GM21717 (cell line): ENCODE data around the gene VPS4B.
"Not testable (repeated sequence)": the region's sequence is repeated elsewhere in the genome, so short reads cannot be mapped to it uniquely, and the experiment has no call there.

Source experiments
- ATAC-seq: cut with Tn5 transposase; IDR thresholded peaks from one replicate; pipeline ENCODE4 v1.9.1; 2021; ENCODE audit warnings: mild to moderate bottlenecking, moderate library complexity; ENCODE audit not compliant: unreplicated experiment

VPS4B gene

GRCh38 chr18:63373161-63373560, 49.1 kb downstream of the VPS4B start:
- ATAC-seq: no peak

GRCh38 chr18:63368611-63369010, 53.7 kb downstream of the VPS4B start:
- no peak for ATAC-seq

- peak; percentile 84 for ATAC-seq
These were observed 55.0 kb downstream of the VPS4B start, which contains the start of gene KDSR for GRCh38 chr18:63367053-63367953. KDSR (minus strand) TSS chr18:63367206; CDS start chr18:63367118, 88 bp downstream.

- peak; percentile 46 for ATAC-seq
These were observed 55.8 kb downstream of the VPS4B start for GRCh38 chr18:63366213-63367052.

- ATAC-seq: peak; percentile 1
These were observed 56.4 kb downstream of the VPS4B start for GRCh38 chr18:63365876-63366212.

- ATAC-seq: no peak
These were observed 58.3 kb downstream of the VPS4B start for GRCh38 chr18:63363951-63364350.

- not testable (repeated sequence) for ATAC-seq
These were observed 58.9 kb downstream of the VPS4B start for GRCh38 chr18:63363420-63363819.

- ATAC-seq: no peak
These were observed 65.9 kb downstream of the VPS4B start for GRCh38 chr18:63356272-63356896.

- ATAC-seq: no peak
These were observed 72.0 kb downstream of the VPS4B start for GRCh38 chr18:63350230-63350629.

- peak; percentile 72 for ATAC-seq
These were observed 73.7 kb downstream of the VPS4B start for GRCh38 chr18:63348508-63349136.

GRCh38 chr18:63346480-63347183, 75.6 kb downstream of the VPS4B start:
- no peak for ATAC-seq

- no peak for ATAC-seq
These were observed 76.2 kb downstream of the VPS4B start for GRCh38 chr18:63346031-63346430.

- ATAC-seq: no peak
These were observed 77.4 kb downstream of the VPS4B start for GRCh38 chr18:63344918-63345317.

GRCh38 chr18:63344263-63344662, 78.0 kb downstream of the VPS4B start:
- ATAC-seq: no peak

GRCh38 chr18:63342206-63342605, 80.1 kb downstream of the VPS4B start:
- no peak for ATAC-seq

GRCh38 chr18:63339920-63340484, 82.3 kb downstream of the VPS4B start:
- no peak for ATAC-seq
